Measurements from ENCODE around the gene EDC3.
"Not testable (repeated sequence)": the region's sequence is repeated elsewhere in the genome, so short reads cannot be mapped to it uniquely, and the experiment has no call there.

Gene EDC3

DNA sequence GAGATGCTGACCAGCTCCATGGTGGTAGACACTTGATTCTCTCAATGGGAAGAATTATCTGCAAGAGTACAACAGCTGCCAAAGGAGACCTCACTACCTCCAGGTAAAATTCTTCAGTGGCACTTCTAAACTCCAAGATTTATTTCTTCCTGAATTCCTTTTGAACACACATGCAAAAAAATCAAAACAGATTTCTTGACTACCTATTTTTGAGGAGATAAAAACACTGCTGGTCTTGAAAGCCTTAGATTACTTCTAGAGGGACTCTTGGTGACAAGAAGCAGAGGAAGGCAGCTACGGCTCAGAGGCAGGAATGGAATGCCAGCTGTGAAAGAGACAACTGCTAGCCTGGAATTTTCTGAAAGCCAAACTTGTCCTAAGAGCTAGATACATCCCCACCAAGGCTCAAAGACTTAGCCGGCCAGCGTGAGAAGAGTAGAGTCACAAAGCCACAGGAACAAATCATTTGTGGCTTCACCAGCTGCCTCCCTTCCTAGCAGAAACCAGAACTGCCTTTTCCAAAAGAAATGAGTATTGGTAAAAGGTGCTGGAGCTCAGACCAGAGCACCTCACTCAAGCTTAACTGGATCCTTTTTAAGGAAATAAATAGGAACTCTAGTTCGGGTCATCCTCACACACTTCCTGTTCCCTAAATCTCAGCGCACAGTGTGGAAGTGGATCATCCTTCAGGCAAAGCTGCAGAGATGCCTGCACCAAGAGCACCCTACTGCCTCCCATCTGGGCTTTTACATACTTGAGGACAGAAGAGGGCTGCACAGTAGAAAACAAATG lies 47.6 kb downstream of the EDC3 start:
- no peak for ATAC-seq

DNA sequence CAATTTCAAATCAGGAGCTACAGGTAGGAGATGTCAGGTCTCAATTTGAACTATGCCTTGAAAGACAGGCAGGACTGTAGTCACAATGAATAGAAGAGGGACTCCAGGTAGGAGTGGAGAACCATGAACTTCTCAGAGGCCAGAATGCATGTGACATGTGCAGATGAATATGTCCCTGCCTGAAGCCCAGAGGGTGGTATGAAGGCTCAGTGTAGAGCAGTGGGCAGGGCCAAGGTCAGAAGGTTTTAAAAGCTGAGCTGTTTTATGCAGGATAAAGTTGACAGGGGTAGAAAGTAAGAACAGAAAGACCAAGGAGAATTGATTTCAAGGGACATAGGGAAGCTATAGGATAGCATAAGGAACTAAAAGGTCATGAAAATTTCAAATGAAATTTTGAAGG lies 49.3 kb downstream of the EDC3 start:
- ATAC-seq: no peak

DNA sequence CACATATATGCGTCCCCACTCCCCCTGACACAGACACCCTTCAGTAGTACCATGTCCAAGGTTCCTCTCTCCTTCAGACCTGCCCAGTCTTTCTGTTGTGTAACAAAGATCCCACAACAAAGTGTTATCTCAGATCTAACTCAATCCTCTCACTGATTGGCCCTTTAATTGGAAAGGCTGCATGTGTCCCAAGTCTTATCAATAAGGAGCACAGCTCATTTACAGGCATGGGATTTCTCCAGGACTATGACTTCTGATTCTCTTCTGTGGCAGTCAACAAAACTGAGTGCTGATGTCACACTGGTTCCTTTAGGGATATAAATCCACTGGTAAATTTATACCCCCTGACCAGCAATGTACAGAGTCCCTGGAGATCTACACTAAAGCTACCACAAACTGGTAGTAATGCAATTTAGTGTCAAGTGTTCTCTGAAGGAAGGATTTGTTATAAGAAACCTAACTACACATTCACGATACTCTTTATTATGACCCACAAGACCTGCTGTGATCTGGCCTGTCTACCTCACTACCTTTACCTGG lies 52.1 kb downstream of the EDC3 start:
- ATAC-seq: no peak

GRCh38 chr15:74642734-74643664 lies 52.8 kb downstream of the EDC3 start:
- no peak for ATAC-seq

- ATAC-seq: no peak
These were observed 53.5 kb downstream of the EDC3 start for GRCh38 chr15:74642348-74642733.

DNA sequence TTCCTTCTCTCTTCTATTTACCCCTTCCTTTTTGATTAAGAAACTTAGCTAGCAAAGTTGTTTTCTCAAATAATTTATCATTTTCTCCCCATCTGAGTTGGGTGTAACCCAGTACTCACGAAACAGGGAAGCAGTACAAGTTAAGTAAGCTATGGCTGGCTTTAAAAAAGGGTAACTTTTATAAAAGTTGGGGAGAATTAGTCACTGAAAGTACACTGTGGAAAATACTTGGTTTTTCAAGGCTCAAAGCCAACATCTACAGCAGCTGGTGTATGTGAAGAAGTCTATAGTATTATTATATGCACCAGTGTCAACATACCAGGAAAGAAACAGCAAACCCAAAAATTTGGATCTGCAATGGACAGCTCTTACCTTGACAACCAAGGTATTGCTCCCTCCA lies 54.7 kb downstream of the EDC3 start:
- no peak for ATAC-seq

DNA sequence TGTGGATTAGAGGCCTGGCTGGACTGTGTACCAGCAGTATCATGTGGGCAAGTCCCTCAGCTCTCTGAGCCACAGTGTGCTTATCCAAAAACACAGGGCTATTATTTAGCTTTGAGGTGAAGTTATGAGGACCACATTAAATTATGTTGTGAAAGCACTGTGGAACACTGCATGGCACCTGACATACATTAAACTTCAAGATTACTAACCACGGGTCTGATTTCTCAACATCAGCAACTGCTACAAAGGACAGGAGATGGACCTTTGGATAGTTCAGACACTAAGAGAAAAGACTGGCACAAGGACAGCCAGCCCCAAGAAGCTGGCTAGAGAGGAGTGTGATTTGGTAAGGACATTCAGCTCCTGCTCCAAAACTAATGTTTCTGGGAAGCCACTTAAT lies 58.8 kb downstream of the EDC3 start:
- ATAC-seq: no peak

- peak; percentile 86 to 88 for ATAC-seq
These were observed 60.6 kb downstream of the EDC3 start for GRCh38 chr15:74635228-74635627.

GRCh38 chr15:74633781-74634180 lies 62.0 kb downstream of the EDC3 start:
- ATAC-seq: no peak

- ATAC-seq: no peak
These were observed 63.2 kb downstream of the EDC3 start for GRCh38 chr15:74632601-74633000.

GRCh38 chr15:74631935-74632560 lies 63.8 kb downstream of the EDC3 start:
- peak; percentile 53 to 55 for ATAC-seq

- no peak for ATAC-seq
These were observed 64.4 kb downstream of the EDC3 start for GRCh38 chr15:74631408-74631807.

DNA sequence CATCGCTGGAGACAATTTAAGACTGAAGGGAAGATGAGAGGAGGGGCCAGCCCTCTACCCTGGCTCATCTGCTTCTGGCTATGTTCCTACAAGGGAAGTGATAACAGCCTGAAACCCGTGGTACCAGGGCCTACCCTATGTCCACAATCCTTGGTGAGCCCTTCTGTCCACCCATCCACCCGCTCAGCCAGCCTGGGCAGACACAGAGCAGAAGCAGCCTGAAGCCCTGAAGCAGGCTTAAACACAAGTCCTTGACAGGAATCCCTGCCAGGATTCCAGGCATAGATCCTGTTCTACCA lies 64.8 kb downstream of the EDC3 start:
- ATAC-seq: no peak

DNA sequence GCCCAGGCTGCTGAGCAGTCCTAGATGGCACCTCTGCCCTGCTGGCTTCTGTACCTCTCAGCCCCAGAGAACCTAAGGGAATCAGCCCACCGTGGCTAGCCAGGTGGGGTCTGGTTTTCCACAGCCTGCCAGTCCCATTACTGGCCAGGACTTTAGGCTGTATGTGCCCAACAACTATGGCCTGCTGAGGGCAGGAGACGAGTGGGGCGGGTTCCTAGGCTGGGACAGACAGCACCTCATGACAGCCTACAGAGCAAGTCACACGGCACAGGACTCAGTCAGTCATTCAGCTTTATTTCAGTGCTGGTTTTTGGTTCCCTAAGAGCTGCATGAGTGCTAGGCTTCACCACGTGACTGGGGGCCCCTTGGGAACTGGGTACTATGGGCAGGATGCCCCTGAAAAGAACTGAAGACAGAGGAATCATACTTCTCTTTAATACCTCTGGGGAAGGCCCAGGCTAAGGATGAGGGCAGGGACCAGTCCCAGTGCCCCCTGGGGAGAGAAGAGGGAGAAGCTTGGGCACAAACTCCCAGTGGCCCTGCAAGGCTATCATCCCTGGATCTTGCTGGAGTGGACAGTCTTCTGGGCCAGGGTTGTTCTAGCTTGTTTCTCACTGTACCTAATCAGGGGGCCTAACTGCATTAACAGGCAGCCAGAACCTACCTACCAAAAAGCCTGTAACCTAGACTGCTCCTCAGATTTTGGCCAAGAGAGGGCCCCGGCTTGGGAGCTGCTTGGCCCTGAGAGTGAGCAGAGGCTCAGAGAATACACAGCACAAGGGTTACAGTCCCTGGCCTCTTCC lies 65.3 kb downstream of the EDC3 start:
- no peak for ATAC-seq

DNA sequence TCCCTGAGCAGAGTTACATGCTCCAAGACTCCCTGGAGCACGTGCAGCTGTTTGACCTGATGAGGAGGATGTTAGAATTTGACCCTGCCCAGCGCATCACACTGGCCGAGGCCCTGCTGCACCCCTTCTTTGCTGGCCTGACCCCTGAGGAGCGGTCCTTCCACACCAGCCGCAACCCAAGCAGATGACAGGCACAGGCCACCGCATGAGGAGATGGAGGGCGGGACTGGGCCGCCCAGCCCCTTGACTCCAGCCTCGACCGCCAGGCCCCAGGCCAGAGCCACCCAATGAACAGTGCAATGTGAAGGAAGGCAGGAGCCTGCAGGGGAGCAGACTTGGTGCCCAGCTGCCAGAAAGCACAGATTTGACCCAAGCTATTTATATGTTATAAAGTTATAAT lies 66.1 kb downstream of the EDC3 start:
- not testable (repeated sequence) for ATAC-seq

DNA sequence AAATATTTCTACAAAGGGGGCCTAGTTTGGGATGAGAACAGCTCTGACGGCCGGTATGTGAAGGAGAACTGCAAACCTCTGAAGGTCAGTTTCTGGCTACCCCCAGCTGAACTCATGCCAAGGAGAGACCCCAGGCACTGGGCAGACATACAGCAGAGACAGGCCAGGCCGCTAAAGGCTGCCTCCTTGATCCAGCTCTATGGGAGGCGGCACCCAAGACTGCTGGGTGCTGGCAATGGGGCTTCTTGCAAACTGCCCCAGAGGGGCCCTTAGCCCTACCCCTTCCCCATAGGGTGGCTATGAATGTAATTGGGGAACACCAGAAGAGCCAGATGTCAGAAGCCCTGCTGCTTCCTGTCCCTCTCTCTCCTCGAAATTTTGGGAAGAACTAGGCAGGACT lies 66.9 kb downstream of the EDC3 start:
- no peak for ATAC-seq

DNA sequence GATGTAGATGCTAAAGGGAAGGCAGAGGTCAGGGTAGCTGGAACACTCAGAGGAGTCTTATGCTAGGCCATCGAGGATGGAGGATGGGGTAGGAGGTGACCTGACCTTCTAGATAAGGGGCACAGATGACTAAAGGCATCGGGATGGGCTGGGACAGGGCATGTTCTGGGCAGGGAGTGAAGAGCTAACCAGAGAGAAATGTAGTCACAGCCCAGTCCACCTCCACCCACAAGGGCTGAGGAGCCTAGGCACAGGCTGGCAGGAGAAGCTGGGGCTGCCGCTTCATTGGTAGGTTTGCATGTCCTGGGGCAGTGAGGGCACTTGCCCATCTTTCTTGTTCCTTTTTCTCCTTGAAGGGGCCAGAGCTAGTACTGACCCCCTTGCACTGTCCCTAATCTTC lies 67.6 kb downstream of the EDC3 start:
- ATAC-seq: no peak

DNA sequence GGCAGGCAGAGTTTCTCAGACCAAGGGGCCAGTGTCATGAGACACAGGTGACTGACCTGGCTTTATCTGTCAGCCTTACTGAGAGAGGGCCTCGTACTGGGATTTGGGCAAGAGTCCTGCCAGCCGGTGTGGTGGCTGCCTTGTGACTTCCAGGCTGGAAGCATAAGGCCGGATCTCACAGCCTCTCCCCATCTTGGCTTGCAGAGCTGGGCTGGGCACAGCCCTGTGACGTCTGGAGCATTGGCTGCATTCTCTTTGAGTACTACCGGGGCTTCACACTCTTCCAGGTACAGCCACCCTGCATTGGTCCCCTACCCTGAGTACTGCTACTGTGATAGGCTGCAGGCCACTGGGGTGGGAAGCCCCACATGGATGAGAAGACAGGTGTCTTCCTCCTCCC lies 68.1 kb downstream of the EDC3 start:
- ATAC-seq: no peak

DNA sequence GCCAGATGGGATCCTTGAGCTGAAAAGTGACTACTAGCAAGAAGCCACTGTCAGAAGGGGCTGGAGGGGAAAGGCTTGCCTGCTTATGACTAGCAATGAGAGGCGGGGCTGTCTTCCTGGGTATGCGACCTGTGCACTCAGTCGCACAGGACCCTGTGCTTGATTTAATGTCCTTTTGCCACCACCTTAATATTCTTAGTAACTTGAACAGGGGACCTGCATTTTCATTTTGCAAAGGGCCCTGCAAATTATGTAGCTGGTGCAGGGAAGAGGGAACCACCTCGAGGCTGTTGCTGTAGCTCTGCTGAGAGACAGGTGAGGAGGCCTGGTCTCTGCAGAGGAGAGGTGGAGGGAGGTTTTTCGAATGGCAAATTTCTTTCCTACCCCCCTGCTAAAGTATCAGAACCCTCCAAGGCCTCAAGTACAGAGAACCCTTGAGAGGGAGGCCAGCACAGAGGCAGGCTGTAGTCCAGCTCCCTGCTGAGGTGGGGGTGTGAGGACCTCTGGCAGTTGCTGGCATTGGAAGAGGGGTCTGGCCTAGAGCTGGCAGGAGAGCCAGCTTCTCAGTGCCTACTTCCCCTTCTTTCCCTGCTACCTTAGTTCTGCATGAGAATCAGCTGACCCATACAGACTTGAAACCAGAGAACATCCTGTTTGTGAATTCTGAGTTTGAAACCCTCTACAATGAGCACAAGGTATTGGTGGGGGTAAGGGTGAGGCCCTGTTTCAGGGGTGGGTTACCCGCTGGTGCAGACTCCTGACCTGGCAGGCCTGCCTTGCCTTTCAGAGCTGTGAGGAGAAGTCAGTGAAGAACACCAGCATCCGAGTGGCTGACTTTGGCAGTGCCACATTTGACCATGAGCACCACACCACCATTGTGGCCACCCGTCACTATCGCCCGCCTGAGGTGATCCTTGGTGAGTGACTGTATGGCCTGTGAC lies 68.8 kb downstream of the EDC3 start:
- peak; percentile 19 to 47 for ATAC-seq

DNA sequence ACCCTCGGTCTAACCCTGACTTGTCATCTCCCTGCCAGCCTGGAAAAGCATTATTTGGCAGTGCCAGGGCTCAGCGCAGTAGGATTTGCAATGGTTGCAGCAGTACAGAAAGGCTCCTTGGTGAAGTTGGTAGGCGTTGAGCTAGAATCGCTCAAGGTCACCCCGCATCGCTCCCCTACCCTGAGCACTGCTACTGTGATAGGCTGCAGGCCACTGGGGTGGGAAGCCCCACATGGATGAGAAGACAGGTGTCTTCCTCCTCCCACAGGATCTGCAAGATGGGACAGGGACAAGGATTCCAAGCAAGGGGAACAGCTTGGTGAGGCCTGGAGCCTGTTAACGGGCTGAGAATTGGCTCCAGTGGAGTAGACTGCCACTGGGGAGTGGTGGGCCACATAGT lies 69.5 kb downstream of the EDC3 start:
- ATAC-seq: no peak

DNA sequence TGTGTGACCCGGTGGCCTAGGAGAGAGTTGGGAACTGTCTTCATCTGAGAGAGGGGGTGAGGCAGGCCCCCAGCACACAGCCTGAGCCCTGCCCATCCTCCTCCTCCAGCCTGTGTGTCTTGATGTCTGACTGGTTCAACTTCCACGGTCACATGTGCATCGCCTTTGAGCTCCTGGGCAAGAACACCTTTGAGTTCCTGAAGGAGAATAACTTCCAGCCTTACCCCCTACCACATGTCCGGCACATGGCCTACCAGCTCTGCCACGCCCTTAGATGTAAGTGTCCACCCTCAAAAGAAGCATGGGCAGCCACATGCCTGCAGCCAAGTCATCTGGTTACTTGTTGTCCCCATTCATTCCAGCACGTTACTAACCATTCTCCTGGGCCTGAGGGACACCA lies 70.1 kb downstream of the EDC3 start:
- no peak for ATAC-seq
